Choroid plexus epithelial cell (primary cell): ENCODE data around the gene KLHL8.

Experiments used
- DNase-seq: peaks from one replicate; pipeline ENCODE4 v3.0.0-alpha.2; 2010; ENCODE audit warnings: low read depth
- H3K4me3 ChIP-seq: 2 replicates; pipeline ENCODE4 v1.5.1; 2011; ENCODE audit warnings: low read depth, mild to moderate bottlenecking, control low read depth, low read length, moderate library complexity
- CTCF ChIP-seq: conservative IDR thresholded peaks from 2 replicates; pipeline ENCODE4 v1.5.1; 2011; ENCODE audit warnings: low read depth, mild to moderate bottlenecking, control low read depth, inconsistent platforms, low read length, moderate library complexity

Gene KLHL8

GRCh38 chr4:87118826-87119225 lies 101.6 kb downstream of the KLHL8 start:
- no peak for TF ChIP-seq CTCF
- no peak overlapping the region for H3K4me3 ChIP-seq
- peak; percentile 92 for DNase-seq

GRCh38 chr4:87118421-87118820 lies 102.0 kb downstream of the KLHL8 start:
- DNase-seq = no peak
- no peak overlapping the region for H3K4me3 ChIP-seq
- TF ChIP-seq CTCF = no peak

GRCh38 chr4:87117732-87118075 lies 102.7 kb downstream of the KLHL8 start:
- no peak for TF ChIP-seq CTCF
- no peak overlapping the region for H3K4me3 ChIP-seq
- no peak for DNase-seq

GRCh38 chr4:87117051-87117731 lies 103.2 kb downstream of the KLHL8 start:
- DNase-seq = no peak
- H3K4me3 ChIP-seq = no peak overlapping the region
- TF ChIP-seq CTCF = no peak

- no peak for TF ChIP-seq CTCF
- no peak overlapping the region for H3K4me3 ChIP-seq
- DNase-seq = peak; percentile 74
Observed at GRCh38 chr4:87116231-87116630, 104.2 kb downstream of the KLHL8 start.

- peak; percentile 14 for TF ChIP-seq CTCF
- DNase-seq = no peak
Observed at GRCh38 chr4:87114245-87115062, 106.0 kb downstream of the KLHL8 start.

More at GRCh38 chr4:87114245-87115062, 106.0 kb downstream of the KLHL8 start:
- no peak overlapping the region for H3K4me3 ChIP-seq
